Mucosa of descending colon (tissue), 3 donors: Measurements from ENCODE around the gene NFAM1. TPM values are rescaled to one million over a fixed set of nuclear protein-coding genes. Genes with fewer than 3 reads are reported as not detected.
A peak's percentile ranks its signal among the peaks of the same experiment; 100 is the strongest.

Experiments used
- ATAC-seq: fragments of 200-7000 bp; cut with Tn5 transposase; one replicate; pipeline ENCODE4 v1.9.1; 2020; ENCODE audit warnings: mild to moderate bottlenecking, moderate library complexity
- DNase-seq, 3 donors: peaks; one replicate each; pipeline ENCODE4 v3.0.0-alpha.2; 2020
- H3K36me3 ChIP-seq: fragments of 200-600 bp; one replicate; pipeline ENCODE4 v1.8.0; 2021; ENCODE audit warnings: low read depth, mild to moderate bottlenecking
- H3K4me1 ChIP-seq: fragments of 200-600 bp; one replicate; pipeline ENCODE4 v1.8.0; 2021; ENCODE audit warnings: low read depth, mild to moderate bottlenecking
- H3K4me3 ChIP-seq: fragments of 200-600 bp; one replicate; pipeline ENCODE4 v1.8.0; 2021; ENCODE audit warnings: mild to moderate bottlenecking
- H3K9me3 ChIP-seq: fragments of 200-600 bp; one replicate; pipeline ENCODE4 v1.8.0; 2021; ENCODE audit warnings: mild to moderate bottlenecking
- CTCF ChIP-seq: fragments of 200-600 bp; IDR thresholded peaks from one replicate; pipeline ENCODE4 v1.8.0; 2022; ENCODE audit warnings: antibody characterized with exemption, mild to moderate bottlenecking
- intact Hi-C, 2 donors: fragments of 100-400 bp; cut with DNase I in 1 of 2; cut with micrococcal nuclease in 1 of 2; formaldehyde crosslinking; loops; one replicate each; pipeline versions ENCODE4 v1.11.0 to v1.11.1; 2022; cut with DNase I, micrococcal nuclease
- total RNA-seq, 3 donors: library from RNA; stranded (reverse); fragmentation: NEBNext Ultra II Directional in 2 of 3; extraction: Animal tissue kit (Norgen Biotek cat#: 25700) in 2 of 3; gene quantifications; one replicate each; pipeline versions ENCODE4 v1.2.1 to v1.2.4, GENCODE V29; 2021 to 2023
- donor health status: DM: no; HTN: no; CAD: no; lungs with moderate emphysema.
- donor health status: DM: no; HTN: no; CAD: no.
- donor health status: DM: no; HTN: yes; CAD: no.

The NFAM1 gene
- total RNA-seq, 3 donors from 2014 or later = 0.46 to 3.1 (median 2.9) TPM

GRCh38 chr22:42340150-42340549 is 92.1 kb downstream of the NFAM1 start:
- ATAC-seq (no peak), DNase-seq (no peak)
- no peak overlapping the region for H3K4me3 ChIP-seq
- intact Hi-C loops = no loop called here
- H3K36me3 ChIP-seq = no peaks in the 10 kb centered on the region
- H3K9me3 ChIP-seq = no peaks in the 10 kb centered on the region
- H3K4me1 ChIP-seq = peaks cover 15% of the 10 kb centered on the region
- TF ChIP-seq CTCF = no peak

- intact Hi-C loops = no loop called here
- peak in 2 of 3 donors; percentile 69 to 76 for DNase-seq
- H3K4me3 ChIP-seq = no peak overlapping the region
- no peaks in the 10 kb centered on the region for H3K9me3 ChIP-seq
- H3K36me3 ChIP-seq = no peaks in the 10 kb centered on the region
- H3K4me1 ChIP-seq = peaks cover 15% of the 10 kb centered on the region
- ATAC-seq = peak; percentile 82
- no peak for TF ChIP-seq CTCF
Measured at GRCh38 chr22:42338479-42338878, 93.7 kb downstream of the NFAM1 start.

- no peak for DNase-seq
- TF ChIP-seq CTCF = no peak
- H3K4me1 ChIP-seq = peaks cover 11% of the 10 kb centered on the region
- intact Hi-C loops = no loop called here
- no peak for ATAC-seq
- no peak overlapping the region for H3K4me3 ChIP-seq
- H3K36me3 ChIP-seq = no peaks in the 10 kb centered on the region
- no peaks in the 10 kb centered on the region for H3K9me3 ChIP-seq
Measured at GRCh38 chr22:42337356-42337755, 94.8 kb downstream of the NFAM1 start.

- Histone ChIP-seq H3K4me1 (peaks cover 11% of the 10 kb centered on the region), H3K4me3 (no peak overlapping the region), H3K9me3 (no peaks in the 10 kb centered on the region), H3K36me3 (no peaks in the 10 kb centered on the region)
- ATAC-seq (no peak), DNase-seq (no peak)
- no peak for TF ChIP-seq CTCF
- intact Hi-C loops = no loop called here
Measured at GRCh38 chr22:42336527-42337227, 95.5 kb downstream of the NFAM1 start.

- no peaks in the 10 kb centered on the region for H3K36me3 ChIP-seq
- ATAC-seq (peak; percentile 47), DNase-seq (peak in 2 of 3 donors; percentile 45 to 52)
- no peaks in the 10 kb centered on the region for H3K9me3 ChIP-seq
- TF ChIP-seq CTCF = no peak
- H3K4me1 ChIP-seq = peaks cover 13% of the 10 kb centered on the region
- no peak overlapping the region for H3K4me3 ChIP-seq
- intact Hi-C loops = no loop called here
Measured at GRCh38 chr22:42335839-42336378, 96.3 kb downstream of the NFAM1 start.
